ENCODE data around the gene KLHL12.

The KLHL12 gene

GRCh38 chr1:202888531-202889360, 38.3 kb downstream of the KLHL12 start, which contains the start of gene RABIF:
RABIF (minus strand) TSS chr1:202889149; CDS start chr1:202889098, 51 bp downstream.
- peak; percentile 92 to 94 for DNase-seq (ENCODE audit: low read depth in 2 of 2, low spot score in 1 of 2)

GRCh38 chr1:202888221-202888530, 38.9 kb downstream of the KLHL12 start:
- DNase-seq (ENCODE audit: low read depth in 2 of 2, low spot score in 1 of 2) = no peak

DNA sequence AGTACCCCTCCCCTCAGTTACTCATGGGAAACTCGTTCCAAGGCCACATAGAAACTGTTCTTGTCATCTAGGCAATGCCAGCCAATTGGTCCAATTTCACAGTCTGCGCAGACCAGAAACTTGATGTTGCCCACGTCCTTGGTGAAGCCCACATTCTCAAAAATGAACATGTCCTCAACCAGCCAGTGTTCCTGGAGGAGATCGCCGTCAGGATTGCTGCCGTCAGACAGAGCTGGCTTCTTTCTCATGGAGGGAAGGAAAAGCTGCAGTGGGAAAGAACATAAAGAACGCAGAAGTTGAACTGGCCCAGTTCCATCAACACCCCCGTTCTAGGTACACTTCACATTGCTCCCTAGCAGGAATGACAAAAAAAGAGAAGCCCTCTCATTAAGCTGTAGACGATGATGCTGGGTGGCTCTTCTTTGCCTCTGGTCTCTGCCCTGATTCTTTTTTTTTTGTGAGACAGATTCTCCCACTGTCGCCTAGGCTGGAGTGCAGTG, 46.0 kb downstream of the KLHL12 start:
- no peak for DNase-seq (ENCODE audit: low read depth in 2 of 2, low spot score in 1 of 2)

DNA sequence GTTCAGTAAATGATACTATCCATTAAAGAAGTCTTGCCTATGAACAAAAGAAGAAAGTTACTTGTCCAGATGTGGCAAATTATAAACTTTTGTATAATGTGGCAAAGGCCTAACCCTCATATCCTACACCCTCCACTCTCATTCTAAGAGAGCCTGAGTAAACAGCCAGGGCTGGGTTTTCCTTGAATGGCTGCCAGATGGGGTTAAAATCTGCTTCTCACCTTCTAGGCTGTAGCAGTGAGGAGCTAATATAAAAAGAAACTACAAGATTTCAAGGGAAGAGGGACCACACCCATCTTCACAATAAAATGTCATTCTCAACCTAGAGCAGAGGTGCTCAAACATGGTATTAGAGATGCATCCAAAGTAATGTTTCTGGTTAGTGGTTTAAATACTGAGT, 47.0 kb downstream of the KLHL12 start:
- DNase-seq (ENCODE audit: low read depth in 2 of 2, low spot score in 1 of 2) = no peak

GRCh38 chr1:202879128-202879527, 47.9 kb downstream of the KLHL12 start:
- DNase-seq (ENCODE audit: low read depth in 2 of 2, low spot score in 1 of 2) = no peak

DNA sequence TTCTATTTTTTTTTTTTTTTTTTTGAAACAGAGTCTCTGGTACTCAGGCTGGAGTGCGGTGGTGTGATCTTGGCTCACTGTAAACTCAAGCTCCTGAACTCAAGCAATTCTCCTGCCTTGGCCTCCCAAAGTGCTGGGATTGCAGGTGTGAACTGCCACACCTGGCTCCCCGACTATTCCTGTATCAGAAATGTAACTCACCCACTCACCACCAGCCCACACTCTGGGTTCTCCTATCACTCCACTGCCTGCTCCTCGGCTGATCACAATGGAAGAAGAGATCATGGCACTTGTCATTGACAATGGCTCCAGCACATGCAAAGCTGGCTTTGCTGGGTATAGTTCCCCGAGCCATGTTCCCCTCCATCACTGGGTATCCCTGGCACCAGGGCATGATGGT, 54.0 kb downstream of the KLHL12 start:
- DNase-seq (ENCODE audit: low read depth in 2 of 2, low spot score in 1 of 2) = no peak

GRCh38 chr1:202871367-202871766, 55.7 kb downstream of the KLHL12 start:
- DNase-seq (ENCODE audit: low read depth in 2 of 2, low spot score in 1 of 2) = no peak

DNA sequence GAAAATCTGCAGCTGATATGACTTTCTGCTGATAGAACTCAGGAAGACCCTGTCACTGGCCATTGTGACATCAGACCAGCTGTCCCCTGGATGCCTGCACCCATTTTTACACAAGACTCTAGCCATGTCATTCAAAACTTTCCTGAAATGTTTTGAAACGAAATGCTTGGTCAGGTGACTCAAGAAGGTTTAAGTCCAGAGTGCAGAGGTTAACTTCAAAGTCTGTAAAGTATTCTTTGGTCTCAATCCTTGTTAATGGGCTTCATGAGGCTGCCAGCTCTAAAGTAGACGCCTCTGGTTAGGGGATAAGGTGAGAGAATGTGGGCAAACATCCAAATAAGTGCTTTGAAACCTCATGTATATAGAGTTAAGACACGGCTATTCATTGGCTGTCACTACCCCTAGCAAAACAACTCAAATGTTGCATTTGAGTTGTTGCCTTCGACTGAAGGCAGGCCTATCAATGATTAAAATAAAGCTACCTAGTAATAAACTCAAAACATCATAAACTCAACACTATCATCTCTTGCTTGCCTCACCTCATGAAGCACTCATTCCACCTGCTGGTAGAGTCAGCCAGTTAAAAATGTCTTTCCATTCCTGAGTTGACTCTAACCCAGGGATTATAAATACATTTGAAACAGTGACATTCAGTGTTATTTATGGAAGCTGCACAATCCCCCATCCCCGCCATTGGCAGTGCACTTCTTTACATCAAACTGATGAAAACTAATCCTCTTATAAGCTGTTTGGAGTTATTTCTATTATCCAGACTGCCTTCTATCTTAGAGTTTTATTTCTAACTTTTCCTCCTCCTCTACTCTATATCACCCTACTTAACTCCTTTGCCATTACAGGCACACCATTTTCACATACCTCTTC, 64.1 kb downstream of the KLHL12 start:
- DNase-seq (ENCODE audit: low read depth in 2 of 2, low spot score in 1 of 2) = no peak

DNA sequence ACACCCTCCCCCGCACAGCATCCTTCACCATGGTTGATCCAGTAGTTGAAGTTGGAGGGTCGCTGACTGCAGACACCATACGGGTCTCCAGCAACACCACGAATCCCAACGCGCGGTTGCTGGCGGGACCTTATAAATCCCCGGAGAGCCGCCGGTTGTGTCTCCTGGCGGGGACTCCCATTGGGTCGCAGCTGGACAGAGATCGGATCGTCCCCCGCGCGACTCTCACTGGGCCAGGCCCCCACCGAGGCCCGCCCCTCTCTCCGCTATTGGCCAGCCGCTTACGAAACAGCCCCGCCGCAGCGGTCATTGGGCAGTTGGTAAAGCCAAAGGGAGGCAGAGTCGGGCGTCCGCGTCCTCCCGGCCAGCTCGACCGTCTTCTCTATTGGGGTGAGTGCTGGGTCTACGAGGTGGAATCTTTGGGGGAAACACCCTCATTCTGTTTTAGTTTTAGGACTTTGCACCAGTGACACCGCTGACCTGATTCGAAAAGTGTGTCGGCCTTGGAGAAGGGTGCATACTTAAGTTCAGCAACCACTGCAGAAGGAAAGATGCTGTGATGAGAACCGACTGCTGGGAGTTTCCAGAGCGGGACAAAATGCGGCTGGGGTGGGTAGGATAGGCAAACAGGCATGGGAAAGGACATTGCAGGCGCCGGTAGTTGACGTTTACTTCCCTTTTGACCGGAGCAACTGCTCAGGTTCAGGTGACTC, 65.5 kb downstream of the KLHL12 start:
- peak in 1 of 2 donors; percentile 5 for DNase-seq (ENCODE audit: low read depth in 2 of 2, low spot score in 1 of 2)

DNA sequence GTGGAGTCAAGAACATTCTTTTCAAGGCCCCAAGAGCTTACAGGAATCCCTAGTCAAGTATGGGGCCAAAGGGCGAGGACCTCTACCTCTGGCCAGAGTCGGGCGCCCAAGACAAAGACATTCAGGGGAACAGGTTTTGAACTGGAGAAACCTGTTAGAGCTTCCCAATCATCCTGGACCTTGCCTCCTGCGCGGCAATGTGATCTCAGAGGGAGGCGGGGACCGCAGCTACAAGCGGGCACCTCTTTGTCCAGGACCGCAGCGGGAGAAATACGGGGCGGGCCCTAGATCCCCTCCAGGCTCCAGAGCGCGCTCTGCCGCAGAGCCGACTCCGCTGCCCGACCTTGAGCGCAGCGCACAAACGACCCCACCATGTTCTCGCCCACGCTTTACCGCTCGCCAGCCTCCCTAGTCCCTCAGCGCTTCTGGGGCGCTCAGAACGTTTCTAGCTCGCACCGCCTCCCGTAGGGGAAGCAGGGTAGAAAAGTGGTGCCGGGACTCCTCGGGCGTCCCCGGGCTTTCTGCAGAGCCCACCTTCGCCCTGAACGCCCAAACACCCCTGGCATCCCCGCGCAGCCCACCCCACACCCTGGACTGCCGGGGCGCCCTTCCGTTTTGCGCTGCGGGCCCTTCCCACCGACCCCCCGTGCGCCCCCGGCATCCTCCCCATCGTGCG, 66.2 kb downstream of the KLHL12 start:
- DNase-seq (ENCODE audit: low read depth in 2 of 2, low spot score in 1 of 2) = no peak

DNA sequence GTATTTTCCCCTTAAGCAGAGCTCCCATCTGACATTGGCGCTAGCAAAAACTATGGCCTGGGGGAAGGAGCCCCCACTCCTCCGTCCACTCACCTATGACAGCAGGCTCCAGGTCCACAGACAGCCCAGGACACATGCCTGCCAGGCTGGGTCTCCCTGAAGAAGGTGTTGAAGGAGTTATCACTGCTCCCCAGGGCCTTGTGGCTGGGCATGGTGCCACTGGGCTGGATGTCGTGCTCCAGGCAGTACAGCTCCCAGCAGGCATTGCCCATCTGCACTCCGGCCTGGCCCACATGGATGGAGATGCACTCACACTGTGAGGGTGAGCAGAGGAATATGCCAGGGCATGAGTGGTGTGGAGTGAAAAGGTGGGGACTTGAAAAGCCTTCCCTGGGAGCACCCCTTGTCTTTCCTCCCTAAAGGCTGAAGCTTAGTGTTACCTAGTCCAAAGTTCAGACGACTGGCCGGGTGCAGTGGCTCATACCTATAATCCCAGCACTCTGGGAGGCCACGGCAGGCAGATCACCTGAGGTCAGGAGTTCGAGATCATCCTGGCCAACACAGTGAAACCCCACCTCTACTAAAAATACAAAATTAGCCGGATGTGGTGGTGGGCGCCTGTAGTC, 68.1 kb downstream of the KLHL12 start:
- DNase-seq (ENCODE audit: low read depth in 2 of 2, low spot score in 1 of 2) = no peak

GRCh38 chr1:202858331-202858730, 68.7 kb downstream of the KLHL12 start:
- no peak for DNase-seq (ENCODE audit: low read depth in 2 of 2, low spot score in 1 of 2)

DNA sequence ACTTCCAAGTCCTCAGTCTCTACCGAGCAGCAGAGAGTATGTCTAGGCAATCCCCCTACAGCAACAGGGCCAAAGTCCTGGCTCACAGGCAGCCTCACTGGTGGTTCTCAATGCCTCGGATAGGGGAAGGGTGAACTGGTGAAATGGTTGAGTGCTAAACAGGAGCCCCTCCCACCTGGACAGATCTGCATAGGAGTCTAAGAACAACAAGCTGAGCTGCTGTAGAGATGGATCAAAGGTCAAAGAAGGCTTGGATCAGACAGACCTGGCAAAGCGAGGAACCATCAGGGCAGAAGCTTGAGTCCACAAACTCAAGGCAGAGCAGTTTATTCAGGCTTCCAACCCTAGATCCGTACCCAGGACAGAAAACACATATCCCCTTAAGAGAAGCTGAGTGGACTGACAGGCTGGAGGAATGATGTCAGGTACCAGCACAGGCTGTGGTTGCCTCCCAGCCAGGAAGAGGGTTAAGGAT, 69.9 kb downstream of the KLHL12 start:
- no peak for DNase-seq (ENCODE audit: low read depth in 2 of 2, low spot score in 1 of 2)

- DNase-seq (ENCODE audit: low read depth in 2 of 2, low spot score in 1 of 2) = no peak
Measured at GRCh38 chr1:202856014-202856413, 71.0 kb downstream of the KLHL12 start.

GRCh38 chr1:202854787-202855186, 72.2 kb downstream of the KLHL12 start:
- no peak for DNase-seq (ENCODE audit: low read depth in 2 of 2, low spot score in 1 of 2)

GRCh38 chr1:202852163-202852904, 74.7 kb downstream of the KLHL12 start:
- DNase-seq (ENCODE audit: low read depth in 2 of 2, low spot score in 1 of 2) = no peak

DNA sequence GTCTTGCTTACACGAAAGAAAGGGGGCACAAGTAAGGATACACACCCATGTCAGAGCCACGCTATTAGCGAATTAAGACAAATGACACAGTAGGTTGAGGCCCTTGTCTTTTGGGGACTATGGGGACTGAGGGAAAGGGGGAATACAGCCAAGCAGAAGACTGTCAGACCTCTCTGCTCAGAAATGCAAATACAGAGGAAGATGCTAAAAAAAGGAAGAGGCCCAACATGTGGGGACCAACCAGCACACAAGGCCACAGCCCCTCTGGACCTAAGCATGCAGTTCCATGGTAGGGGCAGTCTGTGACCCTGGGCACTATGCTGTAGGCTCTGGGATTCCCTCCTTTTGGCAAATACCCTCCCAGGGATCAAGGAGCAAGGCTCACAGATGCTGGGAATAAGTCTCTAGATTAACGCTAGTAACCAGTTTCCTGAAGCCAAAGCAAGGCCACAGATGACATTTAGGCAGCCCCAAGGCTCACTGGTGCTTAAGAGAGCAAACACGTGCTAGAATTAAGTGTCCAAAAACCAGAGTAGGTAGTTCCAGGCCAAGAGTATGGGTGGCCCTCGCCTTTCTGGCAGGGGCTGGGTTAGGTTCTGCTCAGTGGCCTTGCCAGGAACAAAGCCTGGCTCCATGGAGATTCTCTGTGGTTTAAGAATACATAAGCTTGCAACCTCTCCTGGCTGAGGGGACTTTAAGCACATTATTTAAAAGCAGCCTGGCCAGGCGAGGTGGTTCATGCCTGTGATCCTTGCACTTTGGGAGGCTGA, 76.3 kb downstream of the KLHL12 start:
- DNase-seq (ENCODE audit: low read depth in 2 of 2, low spot score in 1 of 2) = no peak

DNA sequence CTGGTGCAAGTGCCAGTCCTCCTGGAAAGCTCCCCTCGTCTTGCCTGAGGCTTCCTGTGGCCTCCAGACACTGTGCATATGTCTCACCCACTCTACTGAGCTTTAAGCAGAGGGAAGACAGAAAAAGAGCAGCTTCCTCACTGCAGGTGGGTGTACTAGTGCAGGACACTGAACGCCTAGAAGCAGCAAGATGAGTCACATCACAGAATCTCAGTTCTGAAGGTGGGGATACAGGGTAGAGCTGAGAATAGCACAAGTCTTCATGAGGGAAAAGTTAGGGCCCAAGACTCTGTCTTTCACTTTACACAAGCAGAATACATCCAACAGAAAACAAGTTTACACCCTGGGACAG, 78.9 kb downstream of the KLHL12 start:
- no peak for DNase-seq (ENCODE audit: low read depth in 2 of 2, low spot score in 1 of 2)

DNA sequence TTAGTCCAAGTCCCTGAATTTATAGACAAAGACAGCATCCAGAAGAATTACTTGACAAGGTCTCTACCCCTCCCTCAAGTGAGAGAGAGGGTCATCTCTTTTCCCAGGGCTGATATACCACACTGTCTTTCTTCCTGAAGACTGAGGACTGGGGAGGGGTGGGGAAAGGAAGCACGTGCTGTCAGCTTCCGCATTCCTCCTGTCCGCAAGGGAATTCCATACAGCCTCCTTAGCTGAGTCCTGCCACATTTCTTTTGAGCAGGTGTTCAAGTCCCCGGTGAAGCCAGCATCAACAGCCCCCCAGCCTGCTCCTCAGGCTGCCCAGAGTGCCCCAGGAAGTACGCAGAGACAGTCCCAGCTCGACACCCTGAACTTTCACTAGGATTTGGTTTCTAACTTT, 82.1 kb downstream of the KLHL12 start:
- DNase-seq (ENCODE audit: low read depth in 2 of 2, low spot score in 1 of 2) = no peak
